GM12878 (cell line): Measurements from ENCODE around the gene SEPHS2. TPM values are rescaled to one million over a fixed set of nuclear protein-coding genes. Genes with fewer than 3 reads are reported as not detected.

Source experiments
- CBX5 ChIP-seq: sonication (generic); IDR thresholded peaks from 2 replicates; pipeline ENCODE4 v1.6.1; 2016; ENCODE audit warnings: low read depth, moderate library complexity, mild to moderate bottlenecking, inconsistent platforms
- CREB1 ChIP-seq: IDR thresholded peaks from 2 replicates; pipeline ENCODE4 v1.6.1; 2012; ENCODE audit warnings: low read depth, mild to moderate bottlenecking, inconsistent platforms
- ESRRA ChIP-seq: IDR thresholded peaks from 2 replicates; pipeline ENCODE4 v1.6.1; 2012; ENCODE audit warnings: mild to moderate bottlenecking, low read length, improper control_type of control experiment
- FOXK2 ChIP-seq: fragments of 450-650 bp; IDR thresholded peaks from 2 replicates; pipeline ENCODE4 v1.6.1; 2017; ENCODE audit warnings: mild to moderate bottlenecking, moderate library complexity
- GABPA ChIP-seq: IDR thresholded peaks from 2 replicates; pipeline ENCODE4 v1.6.1; 2014; ENCODE audit warnings: antibody characterized with exemption, low read depth, mild to moderate bottlenecking, inconsistent platforms
- HCFC1 ChIP-seq: fragments of 150-350 bp; IDR thresholded peaks from 2 replicates; pipeline ENCODE4 v1.6.1; 2014; ENCODE audit warnings: low read length
- HDGF ChIP-seq: fragments of 450-650 bp; IDR thresholded peaks from 2 replicates; pipeline ENCODE4 v1.6.1; 2016; ENCODE audit warnings: antibody characterized with exemption
- MEF2A ChIP-seq: IDR thresholded peaks from 2 replicates; pipeline ENCODE4 v1.6.1; 2011; ENCODE audit warnings: low read depth, mild to moderate bottlenecking, low read length, moderate library complexity; ENCODE audit not compliant: insufficient read depth
- NBN ChIP-seq: fragments of 450-650 bp; IDR thresholded peaks from 2 replicates; pipeline ENCODE4 v1.6.1; 2016
- RAD51 ChIP-seq: fragments of 450-650 bp; IDR thresholded peaks from 2 replicates; pipeline ENCODE4 v1.6.1; 2016; ENCODE audit warnings: moderate library complexity, mild to moderate bottlenecking, inconsistent platforms
- TCF12 ChIP-seq: IDR thresholded peaks from 2 replicates; pipeline ENCODE4 v1.6.1; 2011; ENCODE audit warnings: low read depth, mild to moderate bottlenecking, low read length
- USF2 ChIP-seq: IDR thresholded peaks from 2 replicates; pipeline ENCODE4 v1.6.1; 2011; ENCODE audit warnings: low read depth, low read length, improper control_type of control experiment, borderline replicate concordance
- YBX1 ChIP-seq: fragments of 450-650 bp; IDR thresholded peaks from 2 replicates; pipeline ENCODE4 v1.6.1; 2016; ENCODE audit warnings: antibody characterized with exemption
- polyA plus RNA-seq, 11 experiments: library from polyadenylated mRNA; depleted of rRNA in 4 of 11; unstranded in 6 of 11; stranded (reverse) in 5 of 11; fragments of >200 nt; fragmentation: Nextera tagmentation in 4 of 11; fragmentation: Illumina TruSeq in 1 of 11; extraction: Ambion mirVana in 4 of 11; extraction: Trizol in 1 of 11; gene quantifications; 1 replicate in 1 of 11; 2 replicates in 10 of 11; pipeline versions ENCODE4 v1.2.1 to v1.2.3, GENCODE V29; 2011 to 2016; ENCODE audit warnings: inconsistent platforms in 2 of 11, missing spikeins in 2 of 11, low read depth in 1 of 11
- total RNA-seq, 4 experiments: library from RNA; depleted of rRNA in 3 of 4; stranded (reverse); fragments of >200 nt in 3 of 4; fragmentation: Illumina TruSeq in 1 of 4; extraction: Trizol in 1 of 4; gene quantifications; 2 replicates each; pipeline versions ENCODE4 v1.2.1 to v1.2.3, GENCODE V29; 2013 to 2021
- TF ChIP-seq, protein P1 (sequence below): fragments of 450-650 bp; IDR thresholded peaks from 2 replicates; pipeline ENCODE4 v1.6.1; 2016; ENCODE audit warnings: mild to moderate bottlenecking, moderate library complexity, borderline replicate concordance
- TF ChIP-seq, protein P2 (sequence below): fragments of 450-650 bp; IDR thresholded peaks from 2 replicates; pipeline ENCODE4 v1.6.1; 2017; ENCODE audit warnings: low read depth, mild to moderate bottlenecking, moderate library complexity
- TF ChIP-seq, protein P3 (sequence below): fragments of 450-650 bp; formaldehyde crosslinking; IDR thresholded peaks from 2 replicates; pipeline ENCODE4 v1.4.0; 2020; ENCODE audit warnings: mild to moderate bottlenecking, moderate library complexity

Gene SEPHS2
- total and polyA plus RNA-seq, 10 of the 15 experiments (the other 5 are each of a cell fraction or from before 2014, with no cell fraction given) = 21.6 to 99.8 (median 72.9) TPM

GRCh38 chr16:30457743-30458560 is 12.3 kb upstream of the SEPHS2 start (continued):
- TF ChIP-seq, protein P1, sequence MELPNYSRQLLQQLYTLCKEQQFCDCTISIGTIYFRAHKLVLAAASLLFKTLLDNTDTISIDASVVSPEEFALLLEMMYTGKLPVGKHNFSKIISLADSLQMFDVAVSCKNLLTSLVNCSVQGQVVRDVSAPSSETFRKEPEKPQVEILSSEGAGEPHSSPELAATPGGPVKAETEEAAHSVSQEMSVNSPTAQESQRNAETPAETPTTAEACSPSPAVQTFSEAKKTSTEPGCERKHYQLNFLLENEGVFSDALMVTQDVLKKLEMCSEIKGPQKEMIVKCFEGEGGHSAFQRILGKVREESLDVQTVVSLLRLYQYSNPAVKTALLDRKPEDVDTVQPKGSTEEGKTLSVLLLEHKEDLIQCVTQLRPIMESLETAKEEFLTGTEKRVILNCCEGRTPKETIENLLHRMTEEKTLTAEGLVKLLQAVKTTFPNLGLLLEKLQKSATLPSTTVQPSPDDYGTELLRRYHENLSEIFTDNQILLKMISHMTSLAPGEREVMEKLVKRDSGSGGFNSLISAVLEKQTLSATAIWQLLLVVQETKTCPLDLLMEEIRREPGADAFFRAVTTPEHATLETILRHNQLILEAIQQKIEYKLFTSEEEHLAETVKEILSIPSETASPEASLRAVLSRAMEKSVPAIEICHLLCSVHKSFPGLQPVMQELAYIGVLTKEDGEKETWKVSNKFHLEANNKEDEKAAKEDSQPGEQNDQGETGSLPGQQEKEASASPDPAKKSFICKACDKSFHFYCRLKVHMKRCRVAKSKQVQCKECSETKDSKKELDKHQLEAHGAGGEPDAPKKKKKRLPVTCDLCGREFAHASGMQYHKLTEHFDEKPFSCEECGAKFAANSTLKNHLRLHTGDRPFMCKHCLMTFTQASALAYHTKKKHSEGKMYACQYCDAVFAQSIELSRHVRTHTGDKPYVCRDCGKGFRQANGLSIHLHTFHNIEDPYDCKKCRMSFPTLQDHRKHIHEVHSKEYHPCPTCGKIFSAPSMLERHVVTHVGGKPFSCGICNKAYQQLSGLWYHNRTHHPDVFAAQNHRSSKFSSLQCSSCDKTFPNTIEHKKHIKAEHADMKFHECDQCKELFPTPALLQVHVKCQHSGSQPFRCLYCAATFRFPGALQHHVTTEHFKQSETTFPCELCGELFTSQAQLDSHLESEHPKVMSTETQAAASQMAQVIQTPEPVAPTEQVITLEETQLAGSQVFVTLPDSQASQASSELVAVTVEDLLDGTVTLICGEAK = peak; percentile 16; the same call in 1 of the 2 replicates
- TF ChIP-seq USF2 (no peak), RAD51 (no peak), MEF2A (no peak), TCF12 (no peak), CREB1 (no peak), ESRRA (no peak), NBN (peak; percentile 12), YBX1 (no peak), HCFC1 (no peak), HDGF (peak; percentile 77; the same call in 1 of the 2 replicates), GABPA (no peak), CBX5 (0 out of 2 replicates have a peak, but pooled peaks have one; percentile 7), FOXK2 (no peak)
- TF ChIP-seq, protein P2, sequence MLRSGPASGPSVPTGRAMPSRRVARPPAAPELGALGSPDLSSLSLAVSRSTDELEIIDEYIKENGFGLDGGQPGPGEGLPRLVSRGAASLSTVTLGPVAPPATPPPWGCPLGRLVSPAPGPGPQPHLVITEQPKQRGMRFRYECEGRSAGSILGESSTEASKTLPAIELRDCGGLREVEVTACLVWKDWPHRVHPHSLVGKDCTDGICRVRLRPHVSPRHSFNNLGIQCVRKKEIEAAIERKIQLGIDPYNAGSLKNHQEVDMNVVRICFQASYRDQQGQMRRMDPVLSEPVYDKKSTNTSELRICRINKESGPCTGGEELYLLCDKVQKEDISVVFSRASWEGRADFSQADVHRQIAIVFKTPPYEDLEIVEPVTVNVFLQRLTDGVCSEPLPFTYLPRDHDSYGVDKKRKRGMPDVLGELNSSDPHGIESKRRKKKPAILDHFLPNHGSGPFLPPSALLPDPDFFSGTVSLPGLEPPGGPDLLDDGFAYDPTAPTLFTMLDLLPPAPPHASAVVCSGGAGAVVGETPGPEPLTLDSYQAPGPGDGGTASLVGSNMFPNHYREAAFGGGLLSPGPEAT = no peak
- TF ChIP-seq, protein P3, sequence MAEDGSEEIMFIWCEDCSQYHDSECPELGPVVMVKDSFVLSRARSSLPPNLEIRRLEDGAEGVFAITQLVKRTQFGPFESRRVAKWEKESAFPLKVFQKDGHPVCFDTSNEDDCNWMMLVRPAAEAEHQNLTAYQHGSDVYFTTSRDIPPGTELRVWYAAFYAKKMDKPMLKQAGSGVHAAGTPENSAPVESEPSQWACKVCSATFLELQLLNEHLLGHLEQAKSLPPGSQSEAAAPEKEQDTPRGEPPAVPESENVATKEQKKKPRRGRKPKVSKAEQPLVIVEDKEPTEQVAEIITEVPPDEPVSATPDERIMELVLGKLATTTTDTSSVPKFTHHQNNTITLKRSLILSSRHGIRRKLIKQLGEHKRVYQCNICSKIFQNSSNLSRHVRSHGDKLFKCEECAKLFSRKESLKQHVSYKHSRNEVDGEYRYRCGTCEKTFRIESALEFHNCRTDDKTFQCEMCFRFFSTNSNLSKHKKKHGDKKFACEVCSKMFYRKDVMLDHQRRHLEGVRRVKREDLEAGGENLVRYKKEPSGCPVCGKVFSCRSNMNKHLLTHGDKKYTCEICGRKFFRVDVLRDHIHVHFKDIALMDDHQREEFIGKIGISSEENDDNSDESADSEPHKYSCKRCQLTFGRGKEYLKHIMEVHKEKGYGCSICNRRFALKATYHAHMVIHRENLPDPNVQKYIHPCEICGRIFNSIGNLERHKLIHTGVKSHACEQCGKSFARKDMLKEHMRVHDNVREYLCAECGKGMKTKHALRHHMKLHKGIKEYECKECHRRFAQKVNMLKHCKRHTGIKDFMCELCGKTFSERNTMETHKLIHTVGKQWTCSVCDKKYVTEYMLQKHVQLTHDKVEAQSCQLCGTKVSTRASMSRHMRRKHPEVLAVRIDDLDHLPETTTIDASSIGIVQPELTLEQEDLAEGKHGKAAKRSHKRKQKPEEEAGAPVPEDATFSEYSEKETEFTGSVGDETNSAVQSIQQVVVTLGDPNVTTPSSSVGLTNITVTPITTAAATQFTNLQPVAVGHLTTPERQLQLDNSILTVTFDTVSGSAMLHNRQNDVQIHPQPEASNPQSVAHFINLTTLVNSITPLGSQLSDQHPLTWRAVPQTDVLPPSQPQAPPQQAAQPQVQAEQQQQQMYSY (CRISPR knock-in tag) = no peak
